Esophagus muscularis mucosa (tissue), 3 donors: ENCODE measurements around the gene S1PR2.

ENCODE experiments used
- POLR2A ChIP-seq: fragments of 450-650 bp; IDR thresholded peaks from one replicate; pipeline ENCODE4 v1.6.1; 2017; ENCODE audit warnings: antibody characterized with exemption, moderate library complexity, mild to moderate bottlenecking, low read depth
- POLR2AphosphoS5 ChIP-seq, 2 donors: sonication (generic); formaldehyde crosslinking; IDR thresholded peaks; one replicate each; pipeline ENCODE4 v1.6.1; 2017; ENCODE audit warnings: antibody characterized with exemption in 2 of 2
- TF ChIP-seq, protein P1 (sequence below), 3 experiments: fragments of 200-600 bp in 2 of 3; fragments of 450-650 bp in 1 of 3; sonication (generic) in 2 of 3; IDR thresholded peaks; one replicate each; pipeline ENCODE4 v1.5.1; 2017 to 2019; ENCODE audit warnings: antibody characterized with exemption in 3 of 3, mild to moderate bottlenecking in 2 of 3, moderate library complexity in 1 of 3

DNA sequence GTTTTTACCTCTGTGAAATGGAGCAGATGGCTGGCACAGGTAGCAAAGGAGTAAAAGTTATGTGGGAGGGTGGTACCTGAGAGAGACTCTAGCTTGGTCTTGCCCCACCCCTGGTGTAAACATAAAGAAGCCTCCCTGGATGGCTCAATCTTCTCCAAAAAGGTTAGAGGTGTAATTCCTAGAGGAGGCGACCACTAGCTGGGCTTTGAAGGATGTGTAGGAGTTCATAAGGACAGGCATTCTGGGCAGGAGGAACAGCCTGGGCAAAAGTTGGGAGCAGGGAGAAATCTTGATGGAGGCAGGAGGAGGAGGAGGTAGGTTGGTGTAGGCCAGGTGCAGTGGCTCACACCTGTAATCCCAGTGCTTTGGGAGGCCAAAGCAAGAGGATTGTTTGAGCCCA is 47.8 kb upstream of the S1PR2 start:
- TF ChIP-seq, protein P1, sequence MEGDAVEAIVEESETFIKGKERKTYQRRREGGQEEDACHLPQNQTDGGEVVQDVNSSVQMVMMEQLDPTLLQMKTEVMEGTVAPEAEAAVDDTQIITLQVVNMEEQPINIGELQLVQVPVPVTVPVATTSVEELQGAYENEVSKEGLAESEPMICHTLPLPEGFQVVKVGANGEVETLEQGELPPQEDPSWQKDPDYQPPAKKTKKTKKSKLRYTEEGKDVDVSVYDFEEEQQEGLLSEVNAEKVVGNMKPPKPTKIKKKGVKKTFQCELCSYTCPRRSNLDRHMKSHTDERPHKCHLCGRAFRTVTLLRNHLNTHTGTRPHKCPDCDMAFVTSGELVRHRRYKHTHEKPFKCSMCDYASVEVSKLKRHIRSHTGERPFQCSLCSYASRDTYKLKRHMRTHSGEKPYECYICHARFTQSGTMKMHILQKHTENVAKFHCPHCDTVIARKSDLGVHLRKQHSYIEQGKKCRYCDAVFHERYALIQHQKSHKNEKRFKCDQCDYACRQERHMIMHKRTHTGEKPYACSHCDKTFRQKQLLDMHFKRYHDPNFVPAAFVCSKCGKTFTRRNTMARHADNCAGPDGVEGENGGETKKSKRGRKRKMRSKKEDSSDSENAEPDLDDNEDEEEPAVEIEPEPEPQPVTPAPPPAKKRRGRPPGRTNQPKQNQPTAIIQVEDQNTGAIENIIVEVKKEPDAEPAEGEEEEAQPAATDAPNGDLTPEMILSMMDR (IDR thresholded peaks at IDR 0.05), result no peak
- TF ChIP-seq POLR2A, result no peak
- no peak for TF ChIP-seq POLR2AphosphoS5 (IDR thresholded peaks at IDR 0.05)
